ENCODE measurements around the gene C12orf50.
"Not testable (repeated sequence)": the region's sequence is repeated elsewhere in the genome, so short reads cannot be mapped to it uniquely, and the experiment has no call there.

C12orf50 gene, protein sequence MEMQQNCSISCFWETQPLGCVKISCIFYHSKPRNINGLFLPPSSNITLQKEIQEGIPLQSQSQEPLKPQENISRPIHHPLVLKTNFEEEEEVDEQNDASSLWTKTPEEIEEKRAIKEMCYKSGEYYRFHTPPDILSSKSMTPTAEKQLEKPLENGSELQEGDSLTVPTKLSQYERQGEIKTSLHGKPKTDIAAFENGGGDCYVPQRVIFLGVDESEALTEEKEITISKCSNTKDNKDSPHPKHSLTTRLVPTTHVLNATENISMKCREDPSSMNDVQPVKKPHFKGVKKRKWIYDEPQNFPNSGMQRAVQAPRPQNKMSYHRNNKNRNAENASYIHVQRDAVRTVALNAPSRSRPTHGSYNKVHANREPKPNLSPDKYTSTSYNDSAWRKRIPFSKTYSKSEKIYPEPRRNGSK

DNA sequence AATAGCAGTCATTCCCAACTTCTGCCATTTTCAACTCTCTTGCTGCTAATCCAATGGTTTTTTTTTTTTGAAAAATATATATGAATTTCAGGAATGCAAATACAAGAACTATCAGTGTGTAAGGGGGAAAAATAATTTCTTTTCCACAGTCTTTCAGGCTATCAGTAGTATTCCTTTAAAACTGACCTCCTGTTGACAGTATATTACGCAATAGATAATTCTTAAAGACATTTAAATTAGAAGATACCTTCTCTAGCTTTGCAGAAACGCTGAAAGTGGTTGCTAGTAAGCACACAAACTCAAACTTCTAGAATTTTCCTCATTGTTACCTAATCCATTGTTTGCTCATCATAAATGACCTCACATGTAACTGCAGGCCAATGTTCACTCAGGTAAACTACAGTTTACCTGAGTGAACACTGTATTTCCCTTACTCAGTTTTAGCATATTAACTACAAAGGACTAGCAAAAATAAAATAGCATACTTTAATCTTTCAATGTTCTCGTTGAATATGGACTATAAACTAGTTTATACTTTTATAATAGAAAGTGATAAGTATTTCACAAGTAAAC is at the start of gene C12orf50:
Gene C12orf50 (minus strand): TSS at position 309 of the 573 bp plus-strand sequence. CDS start 2,439 bp downstream, outside the sequence.
- no peak for ATAC-seq (ENCODE audit: low read depth)
- H3K27me3 Mint-ChIP-seq, result no peaks in the 10 kb centered on the region
- no peak for DNase-seq (ENCODE audit: low spot score in 2 of 2)
- no peaks in the 10 kb centered on the region for H3K36me3 Mint-ChIP-seq
- no peak within 1 kb of the TSS for H3K4me3 Mint-ChIP-seq
- H3K27ac Mint-ChIP-seq, result no peak within 1 kb of the TSS
- no peaks in the 10 kb centered on the region for H3K9me3 Mint-ChIP-seq
- no peaks in the 10 kb centered on the region for H3K4me1 Mint-ChIP-seq

DNA sequence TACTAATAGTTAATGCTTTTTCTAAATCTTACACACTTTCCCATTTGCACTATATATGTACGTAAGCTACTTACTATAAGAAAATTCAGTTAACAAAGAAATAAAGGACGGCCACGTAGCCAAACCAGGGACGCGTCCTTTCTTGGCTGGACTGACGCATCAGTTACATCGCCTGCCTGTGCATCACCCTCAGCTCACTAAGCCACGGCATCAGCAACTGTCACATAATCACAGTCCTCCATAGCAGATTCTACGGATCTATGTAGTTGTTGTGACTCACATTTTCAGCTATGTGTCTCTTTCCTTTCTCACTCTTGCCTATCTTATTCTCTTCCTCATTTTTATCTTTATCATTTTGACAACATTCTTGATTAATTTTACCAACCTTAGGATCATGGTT is 38.1 kb upstream of the C12orf50 start:
- Mint-ChIP-seq H3K36me3 (peaks cover 25% of the 10 kb centered on the region), H3K4me3 (no peak overlapping the region), H3K9me3 (no peaks in the 10 kb centered on the region), H3K27me3 (no peaks in the 10 kb centered on the region), H3K27ac (no peak overlapping the region), H3K4me1 (peaks cover 6% of the 10 kb centered on the region)
- ATAC-seq (ENCODE audit: low read depth) (no peak), DNase-seq (ENCODE audit: low spot score in 2 of 2) (no peak)

DNA sequence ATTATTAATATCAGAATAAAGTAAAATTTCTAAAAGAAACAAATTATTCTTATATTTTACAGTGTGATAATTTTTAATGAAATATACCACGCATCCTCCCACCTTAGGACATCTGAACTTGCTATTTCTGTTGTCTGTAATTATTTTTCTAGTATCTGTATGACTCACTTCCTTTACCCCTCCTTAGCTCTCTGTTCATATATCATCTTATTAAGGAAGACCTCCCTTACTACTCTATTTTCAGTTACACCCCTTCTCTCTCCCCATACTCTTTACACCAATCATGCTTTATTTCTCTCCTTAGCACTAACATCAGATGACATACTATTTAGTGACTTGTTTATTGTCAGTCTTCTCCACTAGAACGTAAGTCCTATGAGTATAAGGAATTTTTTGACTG is 34.2 kb upstream of the C12orf50 start:
- no peak for ATAC-seq (ENCODE audit: low read depth)
- Mint-ChIP-seq H3K4me1 (peaks cover 6% of the 10 kb centered on the region), H3K9me3 (no peaks in the 10 kb centered on the region), H3K4me3 (no peak overlapping the region), H3K27me3 (no peaks in the 10 kb centered on the region), H3K36me3 (peaks cover 21% of the 10 kb centered on the region), H3K27ac (no peak overlapping the region)
- no peak for DNase-seq (ENCODE audit: low spot score in 2 of 2)

DNA sequence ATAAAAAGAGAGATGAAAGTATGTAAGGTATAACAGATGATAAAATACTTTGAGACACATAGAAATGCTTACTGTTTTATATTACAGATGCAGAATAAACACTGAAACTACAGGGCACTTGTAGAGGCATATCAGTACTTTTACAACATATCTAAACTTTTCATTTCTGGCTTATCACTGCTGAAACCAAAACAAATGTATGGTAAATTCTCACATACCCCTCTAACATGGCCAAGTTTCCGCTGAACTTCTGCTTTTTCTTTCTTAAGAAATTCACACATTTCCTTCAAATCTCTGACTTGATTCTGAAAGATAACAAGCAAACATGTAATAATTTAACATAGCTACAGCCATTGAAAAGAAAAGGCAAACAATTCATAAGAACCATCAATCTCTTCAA is 33.3 kb upstream of the C12orf50 start:
- Mint-ChIP-seq H3K4me1 (peaks cover 6% of the 10 kb centered on the region), H3K36me3 (peaks cover 23% of the 10 kb centered on the region), H3K9me3 (no peaks in the 10 kb centered on the region)

DNA sequence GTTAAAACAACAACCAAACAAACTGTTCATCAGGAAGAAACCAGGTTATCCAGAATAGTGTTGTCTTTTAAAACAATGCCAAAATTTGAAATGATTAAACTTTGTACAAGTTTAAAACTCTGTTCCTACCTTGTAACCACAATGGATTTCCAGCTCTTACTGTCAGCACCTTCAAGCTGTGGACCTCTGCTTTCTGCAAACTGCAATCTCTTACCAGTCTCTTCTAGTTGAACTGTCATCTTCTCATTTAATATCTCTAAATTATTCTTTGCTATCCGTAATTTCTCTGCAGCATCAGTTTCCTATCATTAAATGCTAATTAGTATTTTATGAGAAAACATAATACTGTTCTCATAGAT is 29.5 kb upstream of the C12orf50 start:
- no peaks in the 10 kb centered on the region for H3K9me3 Mint-ChIP-seq
- H3K27me3 Mint-ChIP-seq, result no peaks in the 10 kb centered on the region
- no peak overlapping the region for H3K27ac Mint-ChIP-seq
- no peak for DNase-seq (ENCODE audit: low spot score in 2 of 2)
- peaks cover 28% of the 10 kb centered on the region for H3K36me3 Mint-ChIP-seq
- no peak for ATAC-seq (ENCODE audit: low read depth)
- H3K4me3 Mint-ChIP-seq, result no peak overlapping the region
- H3K4me1 Mint-ChIP-seq, result peaks cover 6% of the 10 kb centered on the region

More for the DNA sequence above, 33.3 kb upstream of the C12orf50 start:
- DNase-seq (ENCODE audit: low spot score in 2 of 2) (no peak), ATAC-seq (ENCODE audit: low read depth) (no peak)
- no peak overlapping the region for H3K4me3 Mint-ChIP-seq
- no peaks in the 10 kb centered on the region for H3K27me3 Mint-ChIP-seq
- peak overlapping the region; percentile 4 for H3K27ac Mint-ChIP-seq

DNA sequence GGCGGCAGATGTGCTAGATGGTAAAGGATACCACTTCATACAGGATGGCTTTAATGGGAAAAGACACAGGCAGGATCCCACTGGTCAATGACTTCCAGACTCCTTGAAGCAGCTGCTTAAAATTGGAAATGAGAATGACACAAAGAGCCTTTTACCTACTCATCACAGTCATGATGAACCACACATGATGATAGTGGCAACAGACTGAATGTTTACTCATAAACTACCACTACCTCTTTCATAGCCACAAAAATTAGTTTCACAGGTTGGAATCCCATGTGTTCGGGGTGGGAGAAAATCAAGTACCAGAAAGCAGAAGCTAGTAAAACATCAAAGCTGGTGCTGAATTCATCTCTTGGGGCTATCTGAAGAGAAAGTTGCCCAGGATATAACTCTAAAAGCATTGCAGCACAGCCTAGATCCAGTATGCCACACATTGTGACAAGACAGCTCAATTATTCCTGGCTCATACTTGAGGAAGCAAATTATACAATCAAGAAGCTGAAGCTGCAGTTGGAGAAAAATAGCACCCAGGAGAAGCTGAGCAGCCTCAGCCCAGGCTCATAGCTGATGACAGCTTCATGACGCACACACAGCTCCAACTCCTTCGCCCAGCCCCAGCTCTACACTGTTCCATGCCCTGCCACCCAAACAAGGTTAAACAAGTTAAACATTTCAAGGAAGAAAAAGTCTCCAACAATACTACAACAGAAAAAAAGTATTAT is 29.0 kb upstream of the C12orf50 start:
- Mint-ChIP-seq H3K4me3 (no peak overlapping the region), H3K36me3 (peaks cover 26% of the 10 kb centered on the region), H3K27ac (no peak overlapping the region), H3K27me3 (no peaks in the 10 kb centered on the region), H3K4me1 (peaks cover 2% of the 10 kb centered on the region), H3K9me3 (no peaks in the 10 kb centered on the region)
- no peak for ATAC-seq (ENCODE audit: low read depth)
- DNase-seq (ENCODE audit: low spot score in 2 of 2), result no peak

DNA sequence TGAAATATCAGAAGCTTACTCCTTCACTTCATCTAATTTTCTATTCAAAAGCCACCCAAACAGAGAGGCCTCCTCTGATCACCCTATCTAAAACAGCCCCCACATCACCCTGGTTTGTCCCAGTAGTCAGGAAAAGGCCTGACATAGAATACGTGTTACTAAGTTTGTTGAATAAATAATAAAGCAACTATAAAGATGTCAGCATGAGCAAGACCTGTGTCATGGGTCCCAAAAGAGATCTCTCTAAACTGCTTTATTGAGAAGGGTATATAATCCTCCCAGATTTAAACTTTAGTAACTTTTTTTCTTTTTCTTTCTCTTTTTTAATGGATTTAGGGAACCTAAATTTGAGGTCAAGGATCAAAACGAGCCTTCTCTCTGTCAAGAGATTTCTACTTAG is 27.4 kb upstream of the C12orf50 start:
- Mint-ChIP-seq H3K27me3 (no peaks in the 10 kb centered on the region), H3K36me3 (peaks cover 26% of the 10 kb centered on the region), H3K9me3 (no peaks in the 10 kb centered on the region), H3K27ac (no peak overlapping the region), H3K4me3 (no peak overlapping the region), H3K4me1 (no peaks in the 10 kb centered on the region)
- ATAC-seq (ENCODE audit: low read depth) (no peak), DNase-seq (ENCODE audit: low spot score in 2 of 2) (no peak)

DNA sequence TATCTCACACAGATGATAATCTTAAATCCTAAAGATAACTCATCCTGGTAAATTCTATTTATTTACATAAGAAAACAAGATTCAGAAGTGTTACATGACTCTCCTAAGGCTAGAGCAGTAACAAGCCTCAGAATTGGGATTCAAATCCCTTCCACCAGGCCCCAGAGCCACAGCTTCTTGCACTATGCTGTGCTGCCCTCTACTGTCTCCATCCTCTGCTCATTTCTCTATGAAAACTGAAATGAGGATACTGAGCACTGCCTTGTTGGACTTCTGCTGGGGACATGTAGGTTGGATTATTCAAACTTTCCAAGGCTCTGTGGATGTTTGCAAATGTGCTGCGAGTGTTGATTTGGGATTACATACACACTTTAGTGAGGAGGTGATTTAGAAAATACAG is 23.5 kb upstream of the C12orf50 start:
- DNase-seq (ENCODE audit: low spot score in 2 of 2), result no peak
- Mint-ChIP-seq H3K9me3 (no peaks in the 10 kb centered on the region), H3K36me3 (peaks cover 19% of the 10 kb centered on the region), H3K27me3 (no peaks in the 10 kb centered on the region), H3K27ac (no peak overlapping the region), H3K4me3 (no peak overlapping the region), H3K4me1 (no peaks in the 10 kb centered on the region)
- ATAC-seq (ENCODE audit: low read depth), result no peak

DNA sequence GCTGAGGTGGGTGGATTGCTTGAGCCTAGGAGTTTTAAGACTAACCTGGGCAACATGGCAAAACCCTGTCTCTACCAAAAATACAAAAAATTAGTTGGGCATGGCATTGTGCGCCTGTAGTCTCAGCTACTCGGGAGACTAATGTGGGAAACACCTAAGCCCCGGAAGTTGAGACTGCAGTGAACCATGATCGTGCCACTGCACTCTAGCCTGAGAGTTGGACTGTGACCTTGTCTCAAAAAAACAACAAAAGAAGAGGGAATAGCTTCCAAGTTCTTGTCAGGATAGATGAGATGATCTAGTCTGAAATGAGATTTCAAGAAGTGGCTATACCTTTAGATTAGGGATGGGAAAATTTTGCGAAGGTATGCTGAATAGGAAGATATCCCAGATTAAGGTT is 14.8 kb upstream of the C12orf50 start:
- Mint-ChIP-seq H3K4me3 (no peak overlapping the region), H3K36me3 (peaks cover 28% of the 10 kb centered on the region), H3K9me3 (no peaks in the 10 kb centered on the region), H3K4me1 (peaks cover 4% of the 10 kb centered on the region), H3K27me3 (no peaks in the 10 kb centered on the region), H3K27ac (no peak overlapping the region)
- ATAC-seq (ENCODE audit: low read depth), result no peak
- DNase-seq (ENCODE audit: low spot score in 2 of 2), result no peak

DNA sequence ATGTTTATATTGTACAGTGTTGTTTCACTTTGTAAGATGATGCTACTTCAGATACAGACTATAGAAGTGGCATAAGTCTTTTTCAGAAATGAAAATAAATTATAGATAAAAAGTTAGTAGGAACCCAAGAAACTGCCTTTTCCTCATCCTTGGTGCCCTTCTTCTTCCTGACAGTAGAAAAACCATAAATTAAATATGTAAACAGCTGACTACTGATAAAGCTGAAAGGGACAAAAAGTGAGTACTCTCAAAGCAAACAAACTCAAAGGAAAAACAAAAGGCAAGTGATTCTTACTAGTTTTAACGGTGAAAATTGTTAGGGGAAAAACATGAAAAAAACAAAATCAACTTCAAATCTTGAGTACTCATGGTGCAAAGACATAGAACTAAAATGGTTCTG is 8.6 kb upstream of the C12orf50 start:
- Mint-ChIP-seq H3K27me3 (no peaks in the 10 kb centered on the region), H3K4me3 (no peak overlapping the region), H3K9me3 (no peaks in the 10 kb centered on the region), H3K36me3 (no peaks in the 10 kb centered on the region), H3K4me1 (peaks cover 14% of the 10 kb centered on the region), H3K27ac (no peak overlapping the region)
- DNase-seq (ENCODE audit: low spot score in 2 of 2) (no peak), ATAC-seq (ENCODE audit: low read depth) (no peak)

DNA sequence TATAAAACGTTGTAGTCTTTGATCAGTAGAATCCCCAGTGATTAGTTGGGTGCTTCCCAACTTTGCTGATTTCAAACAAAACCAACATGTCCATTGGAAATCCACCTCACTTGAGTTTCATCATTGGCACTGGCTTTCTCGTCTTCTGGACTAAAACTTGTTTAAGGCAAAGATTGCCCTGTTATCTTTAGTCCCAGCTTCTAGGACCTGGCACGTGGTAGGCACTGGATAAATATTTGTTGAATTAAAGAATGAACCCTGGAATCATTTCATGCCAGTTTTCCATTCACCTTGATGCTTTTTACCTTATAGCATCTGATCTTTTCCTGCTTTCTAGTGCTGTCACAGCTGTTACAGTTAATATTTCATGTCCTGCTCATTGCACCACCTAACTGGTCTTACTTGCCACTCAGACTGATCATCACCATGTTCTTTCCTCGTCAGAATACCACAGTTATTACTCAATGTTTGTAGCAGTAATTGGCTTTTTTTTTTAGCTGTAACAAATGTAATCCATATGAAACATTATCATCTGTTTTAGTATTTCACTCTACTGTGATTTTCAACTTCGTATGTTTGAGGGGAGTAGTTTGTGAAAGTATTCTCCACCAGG is 7.3 kb upstream of the C12orf50 start:
- no peak for ATAC-seq (ENCODE audit: low read depth)
- peaks cover 14% of the 10 kb centered on the region for H3K4me1 Mint-ChIP-seq

DNA sequence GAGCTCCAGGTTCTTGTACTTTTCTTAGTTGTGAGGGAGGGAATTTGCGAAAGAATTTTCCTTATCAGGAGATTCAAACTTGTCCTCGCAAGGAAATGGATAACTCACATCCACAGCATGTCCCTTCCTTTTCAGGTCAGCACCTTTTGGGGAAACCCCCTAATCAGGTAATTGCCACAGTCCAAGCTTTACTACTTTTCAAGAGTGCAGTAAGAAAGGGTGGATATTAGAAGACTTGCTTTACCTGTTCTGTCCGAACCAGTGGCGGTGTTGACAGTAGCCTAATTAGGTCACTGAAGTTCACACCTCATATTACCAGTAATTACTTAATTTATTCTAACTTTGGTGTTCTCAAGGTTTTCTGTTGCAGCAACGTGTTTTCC is 6.7 kb upstream of the C12orf50 start:
- H3K36me3 Mint-ChIP-seq, result no peaks in the 10 kb centered on the region
- no peak for ATAC-seq (ENCODE audit: low read depth)
- H3K4me3 Mint-ChIP-seq, result peak overlapping the region; percentile 98
- H3K27ac Mint-ChIP-seq, result peak overlapping the region; percentile 94
- no peak for DNase-seq (ENCODE audit: low spot score in 2 of 2)
- H3K27me3 Mint-ChIP-seq, result no peaks in the 10 kb centered on the region
- H3K9me3 Mint-ChIP-seq, result no peaks in the 10 kb centered on the region
- H3K4me1 Mint-ChIP-seq, result peaks cover 14% of the 10 kb centered on the region

More for the DNA sequence above, 7.3 kb upstream of the C12orf50 start:
- no peak for DNase-seq (ENCODE audit: low spot score in 2 of 2)
- Mint-ChIP-seq H3K4me3 (peak overlapping the region; percentile 98), H3K27ac (peak overlapping the region; percentile 94), H3K36me3 (no peaks in the 10 kb centered on the region), H3K9me3 (no peaks in the 10 kb centered on the region), H3K27me3 (no peaks in the 10 kb centered on the region)

DNA sequence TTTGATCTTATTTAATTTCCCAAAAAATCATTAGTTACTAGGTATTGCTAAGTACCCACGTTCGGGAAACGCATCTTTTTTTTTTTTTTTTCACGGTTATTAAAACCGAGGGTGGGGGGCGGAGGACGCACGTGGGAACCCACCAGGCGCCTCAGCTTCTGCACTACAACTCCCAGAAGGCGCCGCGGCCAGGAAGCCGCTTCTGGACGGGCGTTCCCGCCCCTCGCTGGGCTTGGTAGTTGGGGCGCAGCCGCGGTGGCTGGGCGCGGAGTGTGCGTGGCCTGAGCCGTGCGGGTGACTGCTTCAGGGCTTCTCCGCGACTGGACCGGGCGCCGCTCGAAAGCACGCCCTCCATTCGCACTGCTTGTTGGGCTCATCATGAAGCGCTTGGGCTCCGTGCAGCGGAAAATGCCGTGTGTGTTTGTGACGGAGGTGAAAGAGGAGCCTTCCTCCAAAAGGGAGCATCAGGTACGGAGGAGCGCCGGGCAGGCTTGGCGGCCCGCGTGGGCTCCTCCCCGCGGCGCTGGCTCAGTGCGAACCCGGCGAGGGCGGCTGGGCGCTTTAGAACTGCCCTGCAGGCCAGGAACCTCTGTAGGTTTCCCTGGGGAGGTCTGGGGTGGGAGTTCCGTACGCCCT is 6.2 kb upstream of the C12orf50 start:
- Mint-ChIP-seq H3K4me1 (peaks cover 14% of the 10 kb centered on the region), H3K27me3 (no peaks in the 10 kb centered on the region), H3K27ac (peak overlapping the region; percentile 94), H3K4me3 (peak overlapping the region; percentile 98), H3K9me3 (no peaks in the 10 kb centered on the region), H3K36me3 (no peaks in the 10 kb centered on the region)
- peak; percentile 69 to 78 for DNase-seq (ENCODE audit: low spot score in 2 of 2)
- ATAC-seq (ENCODE audit: low read depth), result peak; percentile 98

DNA sequence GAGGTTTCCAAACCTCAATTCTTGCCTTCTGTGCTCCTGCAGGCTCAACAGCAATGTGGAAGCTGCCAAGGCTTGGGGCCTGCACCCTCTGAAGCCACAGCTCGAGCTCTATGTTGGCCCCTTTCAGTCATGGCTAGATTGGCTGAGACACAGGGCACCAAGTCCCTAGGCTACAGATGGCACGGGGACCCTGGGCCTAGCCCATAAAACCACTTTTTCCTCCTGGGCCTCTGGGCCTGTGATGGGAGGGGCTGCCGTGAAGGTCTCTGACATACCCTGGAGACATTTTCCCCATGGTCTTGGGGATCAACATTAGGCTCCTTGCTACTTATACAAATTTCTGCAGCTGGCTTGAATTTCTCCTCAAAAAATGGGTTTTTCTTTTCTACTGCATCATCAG is 2.0 kb upstream of the C12orf50 start:
- H3K27me3 Mint-ChIP-seq; H3K27ac Mint-ChIP-seq; H3K9me3 Mint-ChIP-seq; H3K4me3 Mint-ChIP-seq; ATAC-seq (ENCODE audit: low read depth); DNase-seq (ENCODE audit: low spot score in 2 of 2); H3K4me1 Mint-ChIP-seq; H3K36me3 Mint-ChIP-seq: not testable (repeated sequence)

Measured in memory B cell (primary cell).